Left lung (tissue), 10 donors: Measurements from ENCODE around the gene UQCRC2. TPM values are rescaled to one million over a fixed set of nuclear protein-coding genes. Genes with fewer than 3 reads are reported as not detected.

Source experiments
- ATAC-seq: fragments of 200-7000 bp; cut with Tn5 transposase; one replicate; pipeline ENCODE4 v1.9.1; 2020; ENCODE audit warnings: moderate library complexity
- DNase-seq, 4 donors: peaks; one replicate each; pipeline ENCODE4 v3.0.0-alpha.2; 2013 to 2020
- H3K27ac ChIP-seq, 2 donors: fragments of 200-600 bp; sonication (generic) in 1 of 2; one replicate each; pipeline versions ENCODE4 v1.5.0 to v1.8.0; 2020 to 2021
- H3K27me3 ChIP-seq, 2 donors: fragments of 200-600 bp; sonication (generic) in 1 of 2; one replicate each; pipeline versions ENCODE4 v1.5.0 to v1.8.0; 2020 to 2021
- H3K36me3 ChIP-seq, 2 donors: fragments of 200-600 bp; sonication (generic) in 1 of 2; one replicate each; pipeline versions ENCODE4 v1.5.0 to v1.8.0; 2020 to 2021
- H3K4me1 ChIP-seq, 2 donors: fragments of 200-600 bp; one replicate each; pipeline ENCODE4 v1.8.0; 2021
- H3K4me3 ChIP-seq, 2 donors: fragments of 200-600 bp; sonication (generic) in 1 of 2; one replicate each; pipeline versions ENCODE4 v1.5.0 to v1.8.0; 2020 to 2021; ENCODE audit warnings: mild to moderate bottlenecking in 1 of 2
- H3K9me3 ChIP-seq, 2 donors: fragments of 200-600 bp; sonication (generic) in 1 of 2; one replicate each; pipeline versions ENCODE4 v1.5.0 to v1.8.0; 2020 to 2021
- CTCF ChIP-seq, 2 donors: fragments of 200-600 bp; sonication (generic) in 1 of 2; IDR thresholded peaks; one replicate each; pipeline versions ENCODE4 v1.5.0 to v1.8.0; 2021; ENCODE audit warnings: antibody characterized with exemption in 2 of 2
- intact Hi-C, 2 donors: fragments of 100-400 bp; cut with DNase I; formaldehyde crosslinking; loops; one replicate each; pipeline versions ENCODE4 v1.11.2 to v1.14.2; 2022
- polyA plus RNA-seq, 6 donors: library from polyadenylated mRNA; unstranded; fragments of 120-200 nt; gene quantifications; one replicate each; pipeline ENCODE4 v1.2.1, GENCODE V29; 2013; ENCODE audit not compliant: insufficient read length in 6 of 6
- total RNA-seq, 2 donors: library from RNA; stranded (reverse); fragmentation: NEBNext Ultra II Directional; extraction: Animal tissue kit (Norgen Biotek cat#: 25700); gene quantifications; one replicate each; pipeline ENCODE4 v1.2.1, GENCODE V29; 2021
- donor health status: DM: no; HTN: yes; CAD: no.
- donor health status: DM: no; HTN: no; CAD: no.

UQCRC2 gene
- total and polyA plus RNA-seq, 8 donors = 167 to 292 (median 251) TPM

DNA sequence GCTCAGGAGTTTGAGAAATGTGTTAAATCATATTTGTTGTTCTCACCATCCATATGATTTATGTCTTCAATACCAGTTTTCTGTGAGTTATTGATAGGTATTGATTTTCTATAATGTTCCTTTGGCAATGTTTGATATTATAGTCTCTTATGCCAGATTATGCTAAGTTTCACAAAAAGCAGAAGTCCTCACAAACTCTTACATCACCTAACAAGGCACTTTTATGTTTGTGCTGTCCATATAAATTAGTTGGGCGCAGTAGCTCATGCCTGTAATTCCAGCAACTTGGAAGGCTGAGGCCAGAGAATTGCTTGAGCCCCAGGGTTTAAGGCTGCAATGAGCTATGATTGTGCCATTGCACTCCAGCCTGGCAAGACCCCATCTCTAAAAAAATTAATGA lies 12.6 kb upstream of the UQCRC2 start:
- intact Hi-C loops = no loop called here
- Histone ChIP-seq H3K4me3 (no peak overlapping the region), H3K27me3 (no peaks in the 10 kb centered on the region), H3K27ac (no peak overlapping the region), H3K36me3 (no peaks in the 10 kb centered on the region), H3K9me3 (no peaks in the 10 kb centered on the region), H3K4me1 (no peaks in the 10 kb centered on the region)
- no peak for ATAC-seq
- no peak for DNase-seq
- no peak for TF ChIP-seq CTCF (IDR thresholded peaks at IDR 0.05)

GRCh38 chr16:21943571-21943970 lies 9.6 kb upstream of the UQCRC2 start:
- H3K27ac ChIP-seq = no peak overlapping the region
- ATAC-seq = no peak
- no peak overlapping the region for H3K4me3 ChIP-seq
- TF ChIP-seq CTCF (IDR thresholded peaks at IDR 0.05) = no peak
- H3K9me3 ChIP-seq = no peaks in the 10 kb centered on the region
- DNase-seq = no peak
- no peaks in the 10 kb centered on the region for H3K27me3 ChIP-seq
- no peaks in the 10 kb centered on the region for H3K36me3 ChIP-seq
- intact Hi-C loops = no loop called here
- H3K4me1 ChIP-seq = no peaks in the 10 kb centered on the region

- intact Hi-C loops = no loop called here
- Histone ChIP-seq H3K4me1 (peaks cover 13 to 25% of the 10 kb centered on the region in 2 donors), H3K9me3 (no peaks in the 10 kb centered on the region), H3K36me3 (no peaks in the 10 kb centered on the region), H3K27ac (no peak overlapping the region), H3K4me3 (no peak overlapping the region), H3K27me3 (no peaks in the 10 kb centered on the region)
- ATAC-seq (no peak), DNase-seq (no peak)
- no peak for TF ChIP-seq CTCF (IDR thresholded peaks at IDR 0.05)
These were observed 6.1 kb upstream of the UQCRC2 start for GRCh38 chr16:21946889-21947635.

DNA sequence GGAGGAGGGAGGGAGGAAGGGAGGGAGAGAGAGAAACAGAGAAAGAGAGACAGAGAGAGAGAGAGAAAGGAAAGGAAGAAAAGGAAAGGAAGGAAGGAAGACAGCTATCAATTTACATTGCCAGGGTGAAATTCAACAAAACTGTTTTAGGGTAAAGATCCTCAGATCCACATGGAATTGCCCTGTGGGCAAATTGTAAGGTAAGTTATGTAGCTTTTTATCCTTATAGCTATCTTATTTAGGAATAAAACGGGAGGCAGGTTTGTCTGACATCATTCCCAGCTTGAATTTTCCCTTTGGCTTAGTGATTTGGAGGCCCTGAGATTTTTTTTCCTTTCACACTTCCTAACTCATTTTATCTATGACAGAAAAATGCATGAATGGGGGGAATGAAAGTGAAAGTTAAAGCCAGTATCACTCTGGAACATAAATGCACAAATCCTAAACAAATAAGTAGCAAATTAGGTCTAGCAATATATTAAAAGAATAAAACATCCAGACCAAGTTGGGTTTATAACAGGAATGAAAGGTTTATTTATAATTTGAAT lies 3.4 kb upstream of the UQCRC2 start:
- intact Hi-C loops = no loop called here

More for the DNA sequence above, 3.4 kb upstream of the UQCRC2 start:
- DNase-seq (no peak), ATAC-seq (no peak)
- no peak for TF ChIP-seq CTCF (IDR thresholded peaks at IDR 0.05)
- Histone ChIP-seq H3K9me3 (no peaks in the 10 kb centered on the region), H3K4me3 (no peak overlapping the region), H3K36me3 (no peaks in the 10 kb centered on the region), H3K27ac (no peak overlapping the region), H3K4me1 (peaks cover 23 to 37% of the 10 kb centered on the region in 2 donors), H3K27me3 (no peaks in the 10 kb centered on the region)
